Nephron (organoid): ENCODE measurements around the gene YPEL4.
A peak's percentile ranks its signal among the peaks of the same experiment; 100 is the strongest.

ENCODE experiments used
- H3K27ac Mint-ChIP-seq, 3 experiments: 2 replicates each; pipeline ENCODE4 v1.8.0; 2020; ENCODE audit warnings: mixed read lengths in 3 of 3, mild to moderate bottlenecking in 2 of 3, moderate library complexity in 1 of 3
- H3K27me3 Mint-ChIP-seq: 2 replicates; pipeline ENCODE4 v1.8.0; 2021; ENCODE audit warnings: low read depth, mild to moderate bottlenecking, moderate library complexity, mixed read lengths
- H3K36me3 Mint-ChIP-seq: 2 replicates; pipeline ENCODE4 v1.8.0; 2020; ENCODE audit warnings: low read depth, mixed read lengths
- H3K4me1 Mint-ChIP-seq: 2 replicates; pipeline ENCODE4 v1.8.0; 2020; ENCODE audit warnings: mixed read lengths
- H3K4me3 Mint-ChIP-seq, 3 experiments: 2 replicates each; pipeline ENCODE4 v1.8.0; 2020; ENCODE audit warnings: mild to moderate bottlenecking in 3 of 3, mixed read lengths in 3 of 3, moderate library complexity in 2 of 3
- H3K9me3 Mint-ChIP-seq: 2 replicates; pipeline ENCODE4 v1.8.0; 2020; ENCODE audit warnings: mixed read lengths
- TF ChIP-seq, protein P1 (sequence below), 3 experiments: fragments of 200-600 bp; sonication (generic); IDR thresholded peaks; one replicate each; pipeline ENCODE4 v1.5.0; 2021; ENCODE audit warnings: antibody characterized with exemption in 3 of 3; ENCODE audit not compliant: unreplicated experiment in 3 of 3

The YPEL4 gene

GRCh38 chr11:57663975-57664374 lies 14.3 kb upstream of the YPEL4 start:
- H3K27ac Mint-ChIP-seq: no peak overlapping the region
- no peaks in the 10 kb centered on the region for H3K27me3 Mint-ChIP-seq
- H3K36me3 Mint-ChIP-seq: peaks cover 23% of the 10 kb centered on the region
- H3K4me1 Mint-ChIP-seq: peaks cover 8% of the 10 kb centered on the region
- no peak overlapping the region for H3K4me3 Mint-ChIP-seq
- H3K9me3 Mint-ChIP-seq: no peaks in the 10 kb centered on the region
- TF ChIP-seq, protein P1, sequence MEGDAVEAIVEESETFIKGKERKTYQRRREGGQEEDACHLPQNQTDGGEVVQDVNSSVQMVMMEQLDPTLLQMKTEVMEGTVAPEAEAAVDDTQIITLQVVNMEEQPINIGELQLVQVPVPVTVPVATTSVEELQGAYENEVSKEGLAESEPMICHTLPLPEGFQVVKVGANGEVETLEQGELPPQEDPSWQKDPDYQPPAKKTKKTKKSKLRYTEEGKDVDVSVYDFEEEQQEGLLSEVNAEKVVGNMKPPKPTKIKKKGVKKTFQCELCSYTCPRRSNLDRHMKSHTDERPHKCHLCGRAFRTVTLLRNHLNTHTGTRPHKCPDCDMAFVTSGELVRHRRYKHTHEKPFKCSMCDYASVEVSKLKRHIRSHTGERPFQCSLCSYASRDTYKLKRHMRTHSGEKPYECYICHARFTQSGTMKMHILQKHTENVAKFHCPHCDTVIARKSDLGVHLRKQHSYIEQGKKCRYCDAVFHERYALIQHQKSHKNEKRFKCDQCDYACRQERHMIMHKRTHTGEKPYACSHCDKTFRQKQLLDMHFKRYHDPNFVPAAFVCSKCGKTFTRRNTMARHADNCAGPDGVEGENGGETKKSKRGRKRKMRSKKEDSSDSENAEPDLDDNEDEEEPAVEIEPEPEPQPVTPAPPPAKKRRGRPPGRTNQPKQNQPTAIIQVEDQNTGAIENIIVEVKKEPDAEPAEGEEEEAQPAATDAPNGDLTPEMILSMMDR (IDR thresholded peaks at IDR 0.05; ENCODE audit: unreplicated experiment in 3 of 3): no peak

DNA sequence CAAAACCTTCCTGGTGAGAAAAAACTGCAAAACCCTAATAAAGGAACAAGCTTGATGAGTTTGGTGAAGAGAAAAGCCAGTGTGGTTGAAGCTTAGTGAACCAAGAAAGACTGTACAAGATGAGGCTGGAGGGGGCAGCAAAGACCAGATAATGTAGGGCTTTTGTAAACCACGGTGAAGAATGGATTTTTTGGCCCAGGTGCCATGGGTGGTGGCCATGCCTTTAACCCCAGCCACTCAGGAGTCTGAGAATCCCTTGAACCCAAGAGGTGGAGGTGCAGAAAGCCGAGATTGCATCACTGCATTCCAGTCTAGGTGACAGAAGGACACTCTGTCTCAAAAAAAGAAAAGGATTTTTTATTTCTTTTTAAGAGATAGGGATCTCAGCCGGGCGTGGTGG lies 13.2 kb upstream of the YPEL4 start:
- H3K4me3 Mint-ChIP-seq: peak overlapping the region in 2 of 3 experiments; percentile 10 to 15
- peaks cover 10% of the 10 kb centered on the region for H3K4me1 Mint-ChIP-seq
- no peaks in the 10 kb centered on the region for H3K9me3 Mint-ChIP-seq
- H3K36me3 Mint-ChIP-seq: peaks cover 27% of the 10 kb centered on the region
- H3K27me3 Mint-ChIP-seq: no peaks in the 10 kb centered on the region
- TF ChIP-seq, protein P1 (IDR thresholded peaks at IDR 0.05; ENCODE audit: unreplicated experiment in 3 of 3): no peak
- no peak overlapping the region for H3K27ac Mint-ChIP-seq

GRCh38 chr11:57659669-57660068 lies 10.0 kb upstream of the YPEL4 start:
- Mint-ChIP-seq H3K9me3 (no peaks in the 10 kb centered on the region), H3K4me1 (peaks cover 18% of the 10 kb centered on the region), H3K27ac (no peak overlapping the region), H3K36me3 (peaks cover 27% of the 10 kb centered on the region), H3K27me3 (no peaks in the 10 kb centered on the region), H3K4me3 (peak overlapping the region in 1 of 3 experiments; percentile 56)
- TF ChIP-seq, protein P1 (IDR thresholded peaks at IDR 0.05; ENCODE audit: unreplicated experiment in 3 of 3): no peak

DNA sequence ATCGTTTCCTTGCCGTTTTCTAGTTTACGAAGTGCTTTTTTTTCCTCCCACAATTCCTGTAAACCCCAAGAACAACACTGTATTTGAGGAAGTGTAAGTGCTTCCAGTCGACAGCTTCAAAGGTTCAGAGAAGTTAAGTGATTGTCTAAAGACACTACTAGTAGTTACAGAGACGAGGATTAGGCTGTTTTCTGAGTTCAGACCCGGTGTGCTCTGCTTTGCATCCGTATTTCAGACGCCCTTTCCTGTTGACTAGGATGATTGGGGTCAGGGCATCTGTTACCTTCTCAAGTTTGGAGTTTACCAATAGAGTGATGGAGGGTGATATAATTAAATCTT lies 8.3 kb upstream of the YPEL4 start:
- H3K4me3 Mint-ChIP-seq: peak overlapping the region; percentile 96 to 99 (median 97)
- peaks cover 22% of the 10 kb centered on the region for H3K4me1 Mint-ChIP-seq
- peak overlapping the region; percentile 65 to 87 (median 69) for H3K27ac Mint-ChIP-seq
- no peaks in the 10 kb centered on the region for H3K27me3 Mint-ChIP-seq
- no peaks in the 10 kb centered on the region for H3K9me3 Mint-ChIP-seq
- TF ChIP-seq, protein P1 (IDR thresholded peaks at IDR 0.05; ENCODE audit: unreplicated experiment in 3 of 3): no peak
- H3K36me3 Mint-ChIP-seq: peaks cover 27% of the 10 kb centered on the region

DNA sequence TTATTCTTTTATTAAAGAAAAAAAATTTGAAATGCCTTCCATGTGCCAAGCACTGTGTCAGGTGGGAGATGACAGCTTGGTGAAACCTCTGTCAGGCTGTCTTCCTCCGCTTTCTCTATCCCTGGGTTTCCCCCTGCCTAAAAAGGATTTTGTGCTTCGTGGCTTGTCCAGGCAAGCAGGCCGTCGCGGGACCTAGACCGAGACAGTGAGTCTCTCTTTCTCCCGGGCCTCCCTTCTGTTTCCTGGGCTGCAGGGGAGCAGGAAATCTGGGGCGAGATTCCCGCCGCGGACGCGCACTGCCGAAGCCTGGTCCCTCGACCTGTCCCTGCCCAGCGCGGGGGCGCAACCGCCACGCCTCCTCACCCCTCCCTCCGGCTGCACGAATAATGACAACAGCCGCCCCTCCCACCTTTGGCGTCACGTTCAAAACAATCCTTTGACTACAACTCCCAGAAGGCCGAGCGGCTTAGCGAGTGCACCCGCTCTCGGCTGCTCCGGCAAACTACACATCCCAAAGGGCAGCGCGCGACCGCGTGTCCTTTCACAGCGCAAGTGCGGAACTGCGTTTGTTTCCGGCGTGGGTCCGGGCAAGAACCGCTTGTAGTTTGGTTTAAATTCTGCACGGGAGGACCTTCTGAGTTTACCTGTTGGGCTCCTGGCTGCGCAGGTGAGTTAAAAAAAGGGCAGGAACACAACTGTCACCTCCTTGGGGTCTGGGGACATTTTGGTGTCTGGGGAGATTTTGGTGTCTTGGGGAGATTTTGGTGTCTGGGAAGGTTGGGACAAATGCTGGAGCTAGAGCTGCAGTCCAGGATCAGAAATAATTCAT lies 7.7 kb upstream of the YPEL4 start, which contains the start of gene CLP1:
TSS of gene CLP1 (plus strand) at position 569 of the 829 bp plus-strand sequence. CDS start 1,715 bp downstream, outside the sequence.
- peak within 1 kb of the TSS; percentile 96 to 99 (median 97) for H3K4me3 Mint-ChIP-seq
- peaks cover 25% of the 10 kb centered on the region for H3K36me3 Mint-ChIP-seq
- H3K27ac Mint-ChIP-seq: peak within 1 kb of the TSS; percentile 65 to 87 (median 69)
- no peaks in the 10 kb centered on the region for H3K9me3 Mint-ChIP-seq
- H3K27me3 Mint-ChIP-seq: no peaks in the 10 kb centered on the region
- TF ChIP-seq, protein P1 (IDR thresholded peaks at IDR 0.05; ENCODE audit: unreplicated experiment in 3 of 3): no peak
- peaks cover 25% of the 10 kb centered on the region for H3K4me1 Mint-ChIP-seq

GRCh38 chr11:57656885-57657193 lies 7.1 kb upstream of the YPEL4 start:
- peaks cover 21% of the 10 kb centered on the region for H3K36me3 Mint-ChIP-seq
- peak overlapping the region; percentile 65 to 87 (median 69) for H3K27ac Mint-ChIP-seq
- peaks cover 25% of the 10 kb centered on the region for H3K4me1 Mint-ChIP-seq
- H3K27me3 Mint-ChIP-seq: no peaks in the 10 kb centered on the region
- TF ChIP-seq, protein P1 (IDR thresholded peaks at IDR 0.05; ENCODE audit: unreplicated experiment in 3 of 3): no peak
- peak overlapping the region; percentile 84 to 99 (median 96) for H3K4me3 Mint-ChIP-seq
- H3K9me3 Mint-ChIP-seq: no peaks in the 10 kb centered on the region
